AG04450 (cell line): ENCODE results near the gene SUPT6H. TPM values are rescaled to one million over a fixed set of nuclear protein-coding genes. Genes with fewer than 3 reads are reported as not detected.

Source experiments
- CTCF ChIA-PET: fragments of 300-600, 350-600 bp; formaldehyde crosslinking; extraction: SDS; loops from one replicate; lab custom pipeline; 2022; ENCODE audit warnings: antibody characterized with exemption, inconsistent platforms; lab: Charles Lee
- POLR2A ChIA-PET: fragments of 350-600 bp; formaldehyde crosslinking; extraction: SDS; loops from one replicate; lab custom pipeline; 2021; ENCODE audit warnings: antibody characterized with exemption, inconsistent platforms; lab: Yijun Ruan, JAX
- DNase-seq: peaks from one replicate; pipeline ENCODE4 v3.0.0-alpha.2; 2011; ENCODE audit warnings: low read depth, low spot score
- H3K27ac ChIP-seq: one replicate; pipeline ENCODE4 v1.5.1; 2012; ENCODE audit warnings: low read depth, low read length, control low read depth
- H3K27me3 ChIP-seq: one replicate; pipeline ENCODE4 v1.6.0; 2012; ENCODE audit warnings: low read length; ENCODE audit not compliant: control insufficient read depth, insufficient read depth
- H3K4me3 ChIP-seq: 2 replicates; pipeline ENCODE4 v1.5.1; 2011; ENCODE audit warnings: mild to moderate bottlenecking, low read depth, low read length, control low read depth
- H3K9me3 ChIP-seq: 2 replicates; pipeline ENCODE4 v1.5.1; 2012; ENCODE audit warnings: low read length; ENCODE audit not compliant: control insufficient read depth, insufficient read depth
- polyA plus RNA-seq: library from polyadenylated mRNA; depleted of rRNA; stranded (reverse); fragments of >200 nt; gene quantifications from 2 replicates; pipeline ENCODE4 v1.2.3, GENCODE V29; 2011
- TF ChIP-seq, protein P1 (sequence below): IDR thresholded peaks from 2 replicates; pipeline ENCODE4 v1.5.1; 2011; ENCODE audit warnings: low read depth, low read length, control low read depth, inconsistent platforms

Gene SUPT6H
- polyA plus RNA-seq, 1 experiment, result 41.0 TPM

DNA sequence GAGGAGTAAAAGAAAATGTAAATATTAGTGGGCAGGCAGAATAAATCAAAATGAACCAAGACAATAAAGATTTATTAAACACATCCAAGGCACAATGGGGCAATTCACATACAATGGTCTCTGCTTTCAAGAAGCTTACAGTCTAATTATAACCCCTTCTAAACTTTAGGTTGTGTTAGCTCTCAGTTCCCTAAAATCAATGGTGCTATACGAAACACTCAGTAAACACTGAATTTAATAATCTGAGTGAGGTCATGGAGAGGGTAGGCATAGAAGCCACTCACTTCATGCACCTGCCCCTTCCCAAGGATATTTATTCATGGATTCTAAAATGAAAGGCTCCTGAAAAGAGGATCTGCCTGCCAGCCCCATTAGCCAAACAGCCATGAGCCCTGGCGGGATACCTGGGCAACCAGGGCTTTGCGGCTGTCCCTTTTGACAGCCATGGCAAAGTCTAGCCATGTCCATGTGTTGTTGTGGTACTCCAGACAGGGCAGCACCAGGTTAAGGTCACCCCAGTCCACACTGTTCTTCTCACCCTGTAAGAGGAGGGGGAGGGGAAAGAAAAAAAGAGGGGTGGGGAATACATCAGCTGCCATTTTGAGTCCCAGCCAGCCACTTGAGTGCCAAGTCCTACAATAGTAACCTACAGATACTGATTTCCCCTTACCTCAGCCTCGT lies 46.6 kb upstream of the SUPT6H start:
- no peak for DNase-seq
- TF ChIP-seq, protein P1, sequence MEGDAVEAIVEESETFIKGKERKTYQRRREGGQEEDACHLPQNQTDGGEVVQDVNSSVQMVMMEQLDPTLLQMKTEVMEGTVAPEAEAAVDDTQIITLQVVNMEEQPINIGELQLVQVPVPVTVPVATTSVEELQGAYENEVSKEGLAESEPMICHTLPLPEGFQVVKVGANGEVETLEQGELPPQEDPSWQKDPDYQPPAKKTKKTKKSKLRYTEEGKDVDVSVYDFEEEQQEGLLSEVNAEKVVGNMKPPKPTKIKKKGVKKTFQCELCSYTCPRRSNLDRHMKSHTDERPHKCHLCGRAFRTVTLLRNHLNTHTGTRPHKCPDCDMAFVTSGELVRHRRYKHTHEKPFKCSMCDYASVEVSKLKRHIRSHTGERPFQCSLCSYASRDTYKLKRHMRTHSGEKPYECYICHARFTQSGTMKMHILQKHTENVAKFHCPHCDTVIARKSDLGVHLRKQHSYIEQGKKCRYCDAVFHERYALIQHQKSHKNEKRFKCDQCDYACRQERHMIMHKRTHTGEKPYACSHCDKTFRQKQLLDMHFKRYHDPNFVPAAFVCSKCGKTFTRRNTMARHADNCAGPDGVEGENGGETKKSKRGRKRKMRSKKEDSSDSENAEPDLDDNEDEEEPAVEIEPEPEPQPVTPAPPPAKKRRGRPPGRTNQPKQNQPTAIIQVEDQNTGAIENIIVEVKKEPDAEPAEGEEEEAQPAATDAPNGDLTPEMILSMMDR, result no peak
- H3K27me3 ChIP-seq, result no peaks in the 10 kb centered on the region
- H3K4me3 ChIP-seq, result no peak overlapping the region
- H3K27ac ChIP-seq, result no peak overlapping the region
- ChIA-PET POLR2A (no interaction called here), CTCF (interaction anchor here (0.5 kb wide), 1 partner anchor 20 kb away, joined by 3 read pairs; no protein-coding TSS in a partner anchor)
- H3K9me3 ChIP-seq, result no peaks in the 10 kb centered on the region

DNA sequence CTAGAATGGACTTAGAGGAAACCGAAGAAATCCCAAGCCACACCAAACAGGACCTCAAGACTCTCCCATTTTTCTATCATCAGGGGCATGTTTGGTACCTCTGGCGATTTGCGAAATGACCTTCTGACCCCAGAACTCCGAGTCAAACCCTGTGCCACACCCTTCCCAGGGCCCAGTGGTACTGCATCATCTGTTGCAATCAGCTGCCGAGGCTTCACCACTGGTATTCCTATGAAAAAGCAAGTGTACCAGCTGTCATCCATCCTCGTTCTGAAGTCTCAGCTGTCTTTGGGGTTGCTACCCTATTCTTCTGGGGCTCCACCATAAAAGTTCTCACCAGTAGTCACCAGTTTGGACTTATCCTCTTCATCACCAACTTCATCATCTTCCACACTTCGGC lies 45.7 kb upstream of the SUPT6H start:
- H3K27me3 ChIP-seq, result no peaks in the 10 kb centered on the region
- CTCF ChIA-PET, result no interaction called here
- no peak overlapping the region for H3K27ac ChIP-seq
- H3K9me3 ChIP-seq, result no peaks in the 10 kb centered on the region
- H3K4me3 ChIP-seq, result no peak overlapping the region
- no peak for DNase-seq
- POLR2A ChIA-PET, result no interaction called here
- TF ChIP-seq, protein P1, result no peak

DNA sequence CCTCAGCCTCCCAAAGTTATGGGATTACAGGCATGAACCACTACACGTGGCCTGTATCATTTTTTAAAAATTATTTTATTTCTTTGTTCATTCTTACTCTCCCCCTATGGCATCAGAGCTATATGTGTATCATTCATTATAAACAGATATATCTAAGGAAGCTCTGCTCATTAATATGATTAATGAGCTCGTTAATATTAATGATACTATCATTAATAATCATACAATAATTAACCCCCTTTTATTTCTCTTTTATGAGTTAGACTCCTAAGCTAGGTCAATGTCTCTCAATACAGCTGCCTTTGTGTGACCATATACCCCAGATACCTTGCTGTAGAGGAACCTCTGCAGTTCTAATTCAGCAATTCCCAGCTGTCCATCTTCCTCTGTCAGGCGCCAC lies 43.5 kb upstream of the SUPT6H start:
- Histone ChIP-seq H3K9me3 (no peaks in the 10 kb centered on the region), H3K27me3 (no peaks in the 10 kb centered on the region), H3K4me3 (no peak overlapping the region), H3K27ac (no peak overlapping the region)
- ChIA-PET CTCF (interaction anchor here (0.8 to 1.2 kb wide), 2 partner anchors 25 to 28 kb away, joined by 3 read pairs; no protein-coding TSS in a partner anchor), POLR2A (no interaction called here)
- DNase-seq, result no peak
- TF ChIP-seq, protein P1, result no peak

DNA sequence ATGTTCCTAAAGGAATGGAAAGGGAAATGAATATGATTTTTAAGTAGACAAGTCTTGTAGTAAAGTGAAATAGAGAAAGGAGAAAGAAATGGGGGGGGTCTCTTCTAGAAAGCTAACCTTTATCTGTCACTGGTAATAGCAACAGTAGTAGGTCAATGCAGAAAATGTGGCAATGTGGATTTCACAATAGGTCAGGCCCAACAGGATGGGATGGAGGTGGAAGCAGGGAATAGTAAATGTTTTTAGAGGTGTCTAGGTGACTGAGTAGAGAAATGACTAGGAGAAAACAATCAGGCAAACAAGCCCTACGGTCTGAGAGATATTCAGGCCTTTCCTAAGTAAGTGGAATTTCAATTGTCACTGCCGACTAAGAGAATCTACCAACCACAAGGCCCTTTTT lies 42.0 kb upstream of the SUPT6H start:
- Histone ChIP-seq H3K27me3 (no peaks in the 10 kb centered on the region), H3K9me3 (no peaks in the 10 kb centered on the region), H3K4me3 (no peak overlapping the region), H3K27ac (no peak overlapping the region)
- TF ChIP-seq, protein P1, result no peak
- POLR2A ChIA-PET, result no interaction called here
- no peak for DNase-seq
- CTCF ChIA-PET, result interaction anchor here (0.7 kb wide), 1 partner anchor 46 kb away, joined by 3 read pairs; no protein-coding TSS in a partner anchor

DNA sequence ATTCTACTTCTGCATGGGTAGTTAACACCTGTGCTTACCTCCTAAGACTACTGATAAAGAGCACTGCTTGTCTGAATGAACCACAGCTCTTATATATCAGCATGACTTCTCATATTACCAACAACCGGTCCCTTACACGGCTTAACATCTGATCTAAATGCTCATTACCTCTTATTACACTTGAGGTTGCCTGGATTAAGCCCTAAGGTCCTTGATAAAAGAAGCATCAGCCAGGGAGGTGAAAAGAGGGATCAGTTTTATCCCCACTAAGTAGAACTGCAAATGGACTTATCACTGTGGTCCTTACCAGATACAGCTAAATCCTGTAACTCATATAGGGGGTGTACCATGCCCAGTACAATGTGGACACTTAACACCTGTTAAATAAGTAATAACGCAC lies 39.8 kb upstream of the SUPT6H start:
- no peak overlapping the region for H3K27ac ChIP-seq
- POLR2A ChIA-PET, result no interaction called here
- CTCF ChIA-PET, result interaction anchor here (1.6 kb wide), 1 partner anchor 10 kb away, joined by 5 read pairs; no protein-coding TSS in a partner anchor

More for the DNA sequence above, 39.8 kb upstream of the SUPT6H start:
- TF ChIP-seq, protein P1, result no peak
- Histone ChIP-seq H3K27me3 (no peaks in the 10 kb centered on the region), H3K9me3 (no peaks in the 10 kb centered on the region), H3K4me3 (no peak overlapping the region)
- no peak for DNase-seq
